A549 (cell line): Measurements from ENCODE around the gene PCOLCE2. TPM values are rescaled to one million over a fixed set of nuclear protein-coding genes. Genes with fewer than 3 reads are reported as not detected.

ENCODE experiments used
- ATAC-seq, 2 experiments: fragments of 200-7000 bp in 1 of 2; fragments of >200 bp in 1 of 2; cut with Nextera tagmentation in 1 of 2; cut with Tn5 transposase in 1 of 2; 3 replicates each; pipeline versions ENCODE4 v1.8.0 to v1.9.1; 2018 to 2020; ENCODE audit warnings: mild to moderate bottlenecking in 1 of 2, moderate library complexity in 1 of 2
- CTCF ChIA-PET: fragments of 300-600 bp; sonication (Branson Sonifier 250); formaldehyde crosslinking; extraction: SDS; loops from one replicate; lab custom pipeline; 2021; ENCODE audit warnings: antibody characterized with exemption, inconsistent platforms; lab: Yijun Ruan, JAX
- POLR2A ChIA-PET: fragments of 350-600 bp; formaldehyde crosslinking; extraction: SDS; loops from one replicate; lab custom pipeline; 2021; ENCODE audit warnings: antibody characterized with exemption, inconsistent platforms; lab: Yijun Ruan, JAX
- DNase-seq, 2 experiments: peaks; one replicate each; pipeline versions ENCODE4 v3.0.0 to v3.0.0-alpha.2; 2011 to 2016; ENCODE audit warnings: low read depth in 1 of 2, low spot score in 1 of 2
- FAIRE-seq: peaks from 2 replicates; lab custom pipeline; 2011; peaks lifted over from hg19 to GRCh38; lab: Jason Lieb, UNC
- H3K27ac ChIP-seq, 2 experiments: fragments of >200 bp; sonication (Bioruptor Twin); formaldehyde crosslinking; 3 replicates each; pipeline ENCODE4 v1.5.1; 2016 to 2017
- H3K4me1 ChIP-seq: fragments of >200 bp; sonication (Bioruptor Twin); formaldehyde crosslinking; 3 replicates; pipeline ENCODE4 v1.6.1; 2016
- H3K4me2 ChIP-seq: fragments of >200 bp; sonication (Bioruptor Twin); formaldehyde crosslinking; 3 replicates; pipeline ENCODE4 v1.6.1; 2016
- H3K4me3 ChIP-seq: fragments of >200 bp; sonication (Bioruptor Twin); formaldehyde crosslinking; 3 replicates; pipeline ENCODE4 v1.5.1; 2016
- H3K9me3 ChIP-seq: fragments of >200 bp; sonication (Bioruptor Twin); formaldehyde crosslinking; 3 replicates; pipeline ENCODE4 v1.6.1; 2016
- CEBPB ChIP-seq, 2 experiments: fragments of >200 bp in 1 of 2; sonication (Bioruptor Twin) in 1 of 2; formaldehyde crosslinking in 1 of 2; IDR thresholded peaks; 2 replicates each; pipeline ENCODE4 v1.6.1; 2012 to 2016
- CHD2 ChIP-seq: fragments of 150-350 bp; IDR thresholded peaks from 2 replicates; pipeline ENCODE4 v1.6.1; 2014; ENCODE audit warnings: low read length; ENCODE audit not compliant: partially characterized antibody
- EHMT2 ChIP-seq: fragments of 200-600 bp; sonication (generic); IDR thresholded peaks from 2 replicates; pipeline ENCODE4 v1.6.1; 2016; ENCODE audit warnings: antibody characterized with exemption, low read depth, mild to moderate bottlenecking, moderate library complexity
- FOSL2 ChIP-seq, 2 experiments: fragments of 450-650 bp in 1 of 2; fragments of >200 bp in 1 of 2; sonication (Bioruptor Twin) in 1 of 2; formaldehyde crosslinking; IDR thresholded peaks; 2 replicates each; pipeline versions ENCODE4 v1.5.0 to v1.6.1; 2016 to 2020; ENCODE audit warnings: mild to moderate bottlenecking in 1 of 2, moderate library complexity in 1 of 2
- HDAC2 ChIP-seq: fragments of 200-600 bp; sonication (generic); IDR thresholded peaks from 2 replicates; pipeline ENCODE4 v1.6.1; 2016
- KDM1A ChIP-seq: fragments of 200-600 bp; sonication (generic); IDR thresholded peaks from 2 replicates; pipeline ENCODE4 v1.6.1; 2016; ENCODE audit warnings: low read depth, mild to moderate bottlenecking
- MAFK ChIP-seq: fragments of 450-650 bp; IDR thresholded peaks from 2 replicates; pipeline ENCODE4 v1.6.1; 2014; ENCODE audit not compliant: partially characterized antibody
- MYC ChIP-seq: IDR thresholded peaks from 2 replicates; pipeline ENCODE4 v1.6.1; 2012; ENCODE audit warnings: mild to moderate bottlenecking, inconsistent platforms, low read length, improper control_type of control experiment, borderline replicate concordance
- NR3C1 ChIP-seq: fragments of >200 bp; sonication (Bioruptor Twin); formaldehyde crosslinking; IDR thresholded peaks from 3 replicates; pipeline ENCODE4 v1.6.1; 2017
- PHF8 ChIP-seq: fragments of 200-600 bp; sonication (generic); IDR thresholded peaks from 2 replicates; pipeline ENCODE4 v1.6.1; 2016; ENCODE audit warnings: low read depth, mild to moderate bottlenecking, antibody characterized with exemption, moderate library complexity, borderline replicate concordance
- SMC3 ChIP-seq: fragments of >200 bp; sonication (Bioruptor Twin); formaldehyde crosslinking; IDR thresholded peaks from 3 replicates; pipeline ENCODE4 v1.6.1; 2018; ENCODE audit warnings: inconsistent platforms
- SREBF2 ChIP-seq: fragments of 450-650 bp; IDR thresholded peaks from 2 replicates; pipeline ENCODE4 v1.6.1; 2014; ENCODE audit warnings: mild to moderate bottlenecking, moderate library complexity
- ZFP36 ChIP-seq: fragments of 450-650 bp; IDR thresholded peaks from 2 replicates; pipeline ENCODE4 v1.6.1; 2014; ENCODE audit warnings: borderline replicate concordance; ENCODE audit not compliant: partially characterized antibody
- ZSCAN20 ChIP-seq: fragments of 250-450 bp; sonication (Bioruptor Pico); IDR thresholded peaks from 2 replicates; pipeline ENCODE4 v1.8.0; 2022; ENCODE audit warnings: mild to moderate bottlenecking, moderate library complexity
- WGBS: methylation state at CpG from one replicate; pipeline ENCODE4 v1.1.6; 2017; ENCODE audit errors: missing lambda C conversion rate; 5-methylcytosine and 5-hydroxymethylcytosine counted together
- polyA plus RNA-seq, 4 experiments: library from polyadenylated mRNA; depleted of rRNA in 3 of 4; stranded (reverse); fragments of >200 nt; fragmentation: RNase III in 1 of 4; extraction: RNeasy Plus Mini Kit Qiagen cat#74134 plus additional on column Dnase treatment in 1 of 4; gene quantifications; 2 replicates in 3 of 4; 3 replicates in 1 of 4; pipeline ENCODE4 v1.2.3, GENCODE V29; 2011 to 2017
- TF ChIP-seq, protein P1 (sequence below): fragments of 250-450 bp; sonication (Bioruptor Pico); IDR thresholded peaks from 2 replicates; pipeline ENCODE4 v1.5.0; 2020; ENCODE audit warnings: low read depth, mild to moderate bottlenecking, moderate library complexity
- TF ChIP-seq, protein P2 (sequence below): fragments of >200 bp; sonication (Bioruptor Twin); formaldehyde crosslinking; IDR thresholded peaks from 3 replicates; pipeline ENCODE4 v1.5.1; 2016
- TF ChIP-seq, protein P3 (sequence below): fragments of >200 bp; sonication (Bioruptor Twin); formaldehyde crosslinking; IDR thresholded peaks from 3 replicates; pipeline ENCODE4 v1.6.1; 2016
- TF ChIP-seq, protein P4 (sequence below): fragments of 450-650 bp; IDR thresholded peaks from 2 replicates; pipeline ENCODE4 v1.6.1; 2014; ENCODE audit warnings: antibody characterized with exemption
- TF ChIP-seq, protein P5 (sequence below): IDR thresholded peaks from 2 replicates; pipeline ENCODE4 v1.6.1; 2012; ENCODE audit warnings: low read depth, borderline replicate concordance
- TF ChIP-seq, protein P6 (sequence below): fragments of 200-600 bp; sonication (generic); IDR thresholded peaks from 2 replicates; pipeline ENCODE4 v1.6.1; 2016; ENCODE audit warnings: antibody characterized with exemption, mild to moderate bottlenecking, moderate library complexity

Gene PCOLCE2
- polyA plus RNA-seq, 2 of the 4 experiments (the other 2 are of a cell fraction) = 41.0 to 43.9 TPM

DNA sequence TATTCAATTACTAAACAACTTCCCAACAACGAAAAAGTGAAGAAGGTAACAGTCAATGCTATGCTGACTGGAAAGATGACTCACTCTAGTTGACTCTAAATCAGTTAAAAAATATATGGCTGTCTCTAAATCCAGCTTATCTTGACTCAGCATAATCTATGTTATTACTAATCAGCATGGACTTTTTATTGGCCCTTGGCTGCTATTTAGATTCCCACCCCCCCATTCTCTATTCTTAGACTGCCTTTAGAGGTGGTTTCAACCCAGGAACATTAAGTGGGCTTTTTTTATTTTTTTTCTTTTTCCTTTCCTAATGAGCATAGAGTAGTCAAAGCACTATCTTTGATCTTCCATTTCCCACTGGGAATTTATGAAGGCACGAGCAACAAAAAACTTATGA is 1.9 kb downstream of the PCOLCE2 start:
- DNase-seq (peak in 1 of 2 experiments; percentile 18), FAIRE-seq (peak; percentile 32), ATAC-seq (no peak)
- peak overlapping the region; percentile 79 for H3K4me2 ChIP-seq
- H3K4me1 ChIP-seq = peaks cover 15% of the 10 kb centered on the region
- peak overlapping the region in 1 of 2 experiments; percentile 89; a peak in 3 of 6 replicates for H3K27ac ChIP-seq
- H3K9me3 ChIP-seq = no peaks in the 10 kb centered on the region
- POLR2A ChIA-PET = interaction anchor here (1.6 kb wide), 1 partner anchor 30 kb away, joined by 7 read pairs; no protein-coding TSS in a partner anchor
- no peak overlapping the region for H3K4me3 ChIP-seq
- TF ChIP-seq NR3C1 (no peak), MAFK (peak; percentile 89), FOSL2 (IDR thresholded peaks at IDR 0.05) (no peak), FOSL2 (CRISPR knock-in tag; IDR thresholded peaks at IDR 0.05) (peak; percentile 61)
- CTCF ChIA-PET = interaction anchor here (1.2 to 1.8 kb wide), 5 partner anchors 15 to 107 kb away, joined by 3 to 8 read pairs (median 6); no protein-coding TSS in a partner anchor
- 49% methylated on average over 2 of the region's 2 CpGs for WGBS

DNA sequence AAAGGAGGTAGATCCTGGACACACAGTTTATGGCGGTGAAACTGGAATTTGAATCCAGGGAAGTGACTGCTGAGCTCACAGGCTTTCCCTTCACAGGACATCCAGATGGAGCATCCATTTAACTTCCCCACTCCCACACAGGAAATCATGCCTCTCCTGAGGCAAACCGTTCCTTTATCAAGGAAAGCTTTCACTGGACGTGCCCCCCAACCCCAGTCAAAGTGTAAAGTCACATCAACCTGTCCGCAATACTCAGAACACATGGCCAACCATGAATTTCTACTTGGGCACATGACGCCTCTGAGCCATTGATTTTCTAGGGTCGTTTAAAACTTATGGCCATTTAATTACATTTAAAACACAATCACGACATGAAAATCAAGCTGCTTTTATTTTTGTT is 2.9 kb downstream of the PCOLCE2 start:
- Histone ChIP-seq H3K27ac (no peak overlapping the region), H3K4me1 (peaks cover 15% of the 10 kb centered on the region), H3K4me2 (no peak overlapping the region), H3K4me3 (no peak overlapping the region), H3K9me3 (no peaks in the 10 kb centered on the region)
- DNase-seq (no peak), ATAC-seq (no peak), FAIRE-seq (no peak)
- ChIA-PET POLR2A (no interaction called here), CTCF (interaction anchor here (1.5 to 1.8 kb wide), 4 partner anchors 29 to 108 kb away, joined by 5 to 8 read pairs (median 6); no protein-coding TSS in a partner anchor)
- WGBS = 92% methylated on average over 7 of the region's 7 CpGs
- no peak for TF ChIP-seq MYC

DNA sequence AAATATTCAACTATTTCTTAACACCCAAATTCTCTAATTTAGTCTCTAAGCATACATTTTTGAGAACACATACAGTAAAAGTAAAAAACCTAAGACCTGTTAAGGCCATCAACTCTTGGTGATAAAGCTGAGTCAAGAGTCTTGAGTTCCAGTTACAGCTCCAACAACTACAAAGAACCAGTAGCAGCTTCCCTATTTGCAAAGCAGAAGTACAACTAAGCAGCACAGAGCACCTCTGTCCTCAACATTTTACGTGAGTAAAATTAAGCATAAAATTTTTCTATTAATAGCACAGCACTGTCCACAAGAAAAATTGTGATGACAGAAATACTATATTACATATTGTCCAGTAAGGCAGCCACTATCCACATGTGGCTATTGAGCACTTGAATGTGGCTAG is 4.4 kb downstream of the PCOLCE2 start:
- 93% methylated on average over 1 of the region's 1 CpG for WGBS
- ChIA-PET CTCF (interaction anchor here (1.1 to 4.6 kb wide), 4 partner anchors 15 to 55 kb away, joined by 3 to 26 read pairs (median 4); no protein-coding TSS in a partner anchor), POLR2A (no interaction called here)
- DNase-seq = no peak
- no peak for FAIRE-seq
- ATAC-seq = no peak
- no peak overlapping the region for H3K4me3 ChIP-seq
- H3K27ac ChIP-seq = no peak overlapping the region
- no peak overlapping the region for H3K4me2 ChIP-seq
- H3K4me1 ChIP-seq = peaks cover 15% of the 10 kb centered on the region
- TF ChIP-seq, protein P1, sequence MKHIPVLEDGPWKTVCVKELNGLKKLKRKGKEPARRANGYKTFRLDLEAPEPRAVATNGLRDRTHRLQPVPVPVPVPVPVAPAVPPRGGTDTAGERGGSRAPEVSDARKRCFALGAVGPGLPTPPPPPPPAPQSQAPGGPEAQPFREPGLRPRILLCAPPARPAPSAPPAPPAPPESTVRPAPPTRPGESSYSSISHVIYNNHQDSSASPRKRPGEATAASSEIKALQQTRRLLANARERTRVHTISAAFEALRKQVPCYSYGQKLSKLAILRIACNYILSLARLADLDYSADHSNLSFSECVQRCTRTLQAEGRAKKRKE (CRISPR knock-in tag) = no peak
- TF ChIP-seq, protein P2, sequence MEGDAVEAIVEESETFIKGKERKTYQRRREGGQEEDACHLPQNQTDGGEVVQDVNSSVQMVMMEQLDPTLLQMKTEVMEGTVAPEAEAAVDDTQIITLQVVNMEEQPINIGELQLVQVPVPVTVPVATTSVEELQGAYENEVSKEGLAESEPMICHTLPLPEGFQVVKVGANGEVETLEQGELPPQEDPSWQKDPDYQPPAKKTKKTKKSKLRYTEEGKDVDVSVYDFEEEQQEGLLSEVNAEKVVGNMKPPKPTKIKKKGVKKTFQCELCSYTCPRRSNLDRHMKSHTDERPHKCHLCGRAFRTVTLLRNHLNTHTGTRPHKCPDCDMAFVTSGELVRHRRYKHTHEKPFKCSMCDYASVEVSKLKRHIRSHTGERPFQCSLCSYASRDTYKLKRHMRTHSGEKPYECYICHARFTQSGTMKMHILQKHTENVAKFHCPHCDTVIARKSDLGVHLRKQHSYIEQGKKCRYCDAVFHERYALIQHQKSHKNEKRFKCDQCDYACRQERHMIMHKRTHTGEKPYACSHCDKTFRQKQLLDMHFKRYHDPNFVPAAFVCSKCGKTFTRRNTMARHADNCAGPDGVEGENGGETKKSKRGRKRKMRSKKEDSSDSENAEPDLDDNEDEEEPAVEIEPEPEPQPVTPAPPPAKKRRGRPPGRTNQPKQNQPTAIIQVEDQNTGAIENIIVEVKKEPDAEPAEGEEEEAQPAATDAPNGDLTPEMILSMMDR = no peak
- TF ChIP-seq EHMT2 = no peak
- TF ChIP-seq, protein P3, sequence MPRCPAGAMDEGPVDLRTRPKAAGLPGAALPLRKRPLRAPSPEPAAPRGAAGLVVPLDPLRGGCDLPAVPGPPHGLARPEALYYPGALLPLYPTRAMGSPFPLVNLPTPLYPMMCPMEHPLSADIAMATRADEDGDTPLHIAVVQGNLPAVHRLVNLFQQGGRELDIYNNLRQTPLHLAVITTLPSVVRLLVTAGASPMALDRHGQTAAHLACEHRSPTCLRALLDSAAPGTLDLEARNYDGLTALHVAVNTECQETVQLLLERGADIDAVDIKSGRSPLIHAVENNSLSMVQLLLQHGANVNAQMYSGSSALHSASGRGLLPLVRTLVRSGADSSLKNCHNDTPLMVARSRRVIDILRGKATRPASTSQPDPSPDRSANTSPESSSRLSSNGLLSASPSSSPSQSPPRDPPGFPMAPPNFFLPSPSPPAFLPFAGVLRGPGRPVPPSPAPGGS = no peak
- TF ChIP-seq CHD2 = no peak
- TF ChIP-seq, protein P4, sequence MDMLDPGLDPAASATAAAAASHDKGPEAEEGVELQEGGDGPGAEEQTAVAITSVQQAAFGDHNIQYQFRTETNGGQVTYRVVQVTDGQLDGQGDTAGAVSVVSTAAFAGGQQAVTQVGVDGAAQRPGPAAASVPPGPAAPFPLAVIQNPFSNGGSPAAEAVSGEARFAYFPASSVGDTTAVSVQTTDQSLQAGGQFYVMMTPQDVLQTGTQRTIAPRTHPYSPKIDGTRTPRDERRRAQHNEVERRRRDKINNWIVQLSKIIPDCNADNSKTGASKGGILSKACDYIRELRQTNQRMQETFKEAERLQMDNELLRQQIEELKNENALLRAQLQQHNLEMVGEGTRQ = no peak
- TF ChIP-seq KDM1A = no peak
- TF ChIP-seq, protein P5, sequence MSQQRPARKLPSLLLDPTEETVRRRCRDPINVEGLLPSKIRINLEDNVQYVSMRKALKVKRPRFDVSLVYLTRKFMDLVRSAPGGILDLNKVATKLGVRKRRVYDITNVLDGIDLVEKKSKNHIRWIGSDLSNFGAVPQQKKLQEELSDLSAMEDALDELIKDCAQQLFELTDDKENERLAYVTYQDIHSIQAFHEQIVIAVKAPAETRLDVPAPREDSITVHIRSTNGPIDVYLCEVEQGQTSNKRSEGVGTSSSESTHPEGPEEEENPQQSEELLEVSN = no peak
- no peak for TF ChIP-seq ZSCAN20
- TF ChIP-seq NR3C1 = no peak
- TF ChIP-seq, protein P6, sequence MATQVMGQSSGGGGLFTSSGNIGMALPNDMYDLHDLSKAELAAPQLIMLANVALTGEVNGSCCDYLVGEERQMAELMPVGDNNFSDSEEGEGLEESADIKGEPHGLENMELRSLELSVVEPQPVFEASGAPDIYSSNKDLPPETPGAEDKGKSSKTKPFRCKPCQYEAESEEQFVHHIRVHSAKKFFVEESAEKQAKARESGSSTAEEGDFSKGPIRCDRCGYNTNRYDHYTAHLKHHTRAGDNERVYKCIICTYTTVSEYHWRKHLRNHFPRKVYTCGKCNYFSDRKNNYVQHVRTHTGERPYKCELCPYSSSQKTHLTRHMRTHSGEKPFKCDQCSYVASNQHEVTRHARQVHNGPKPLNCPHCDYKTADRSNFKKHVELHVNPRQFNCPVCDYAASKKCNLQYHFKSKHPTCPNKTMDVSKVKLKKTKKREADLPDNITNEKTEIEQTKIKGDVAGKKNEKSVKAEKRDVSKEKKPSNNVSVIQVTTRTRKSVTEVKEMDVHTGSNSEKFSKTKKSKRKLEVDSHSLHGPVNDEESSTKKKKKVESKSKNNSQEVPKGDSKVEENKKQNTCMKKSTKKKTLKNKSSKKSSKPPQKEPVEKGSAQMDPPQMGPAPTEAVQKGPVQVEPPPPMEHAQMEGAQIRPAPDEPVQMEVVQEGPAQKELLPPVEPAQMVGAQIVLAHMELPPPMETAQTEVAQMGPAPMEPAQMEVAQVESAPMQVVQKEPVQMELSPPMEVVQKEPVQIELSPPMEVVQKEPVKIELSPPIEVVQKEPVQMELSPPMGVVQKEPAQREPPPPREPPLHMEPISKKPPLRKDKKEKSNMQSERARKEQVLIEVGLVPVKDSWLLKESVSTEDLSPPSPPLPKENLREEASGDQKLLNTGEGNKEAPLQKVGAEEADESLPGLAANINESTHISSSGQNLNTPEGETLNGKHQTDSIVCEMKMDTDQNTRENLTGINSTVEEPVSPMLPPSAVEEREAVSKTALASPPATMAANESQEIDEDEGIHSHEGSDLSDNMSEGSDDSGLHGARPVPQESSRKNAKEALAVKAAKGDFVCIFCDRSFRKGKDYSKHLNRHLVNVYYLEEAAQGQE = no peak
- no peak for TF ChIP-seq SMC3
- no peak for TF ChIP-seq CEBPB (IDR thresholded peaks at IDR 0.05)
- TF ChIP-seq ZFP36 = no peak
- TF ChIP-seq HDAC2 = no peak
- no peak for TF ChIP-seq PHF8
- TF ChIP-seq SREBF2 = no peak
- H3K9me3 ChIP-seq = no peaks in the 10 kb centered on the region
